KMS-11 (cell line): ENCODE data around the gene PADI4.

ENCODE experiments used
- H2AFZ ChIP-seq: fragments of 200-600 bp; sonication (generic); 2 replicates; pipeline ENCODE4 v1.6.1; 2016; ENCODE audit warnings: antibody characterized with exemption, mixed run types, low read depth
- H3K27ac ChIP-seq: fragments of 200-600 bp; sonication (generic); 2 replicates; pipeline ENCODE4 v1.6.1; 2016; ENCODE audit warnings: mild to moderate bottlenecking, mixed run types
- H3K27me3 ChIP-seq: fragments of 200-600 bp; sonication (generic); 2 replicates; pipeline ENCODE4 v1.6.1; 2017; ENCODE audit warnings: mild to moderate bottlenecking, low read depth, mixed run types, moderate library complexity; ENCODE audit not compliant: insufficient read depth
- H3K36me3 ChIP-seq: fragments of 200-600 bp; sonication (generic); 2 replicates; pipeline ENCODE4 v1.6.1; 2017; ENCODE audit warnings: mild to moderate bottlenecking, mixed run types; ENCODE audit not compliant: insufficient read depth
- H3K4me1 ChIP-seq: fragments of 200-600 bp; sonication (generic); 2 replicates; pipeline ENCODE4 v1.6.1; 2016; ENCODE audit warnings: mild to moderate bottlenecking, low read depth, mixed run types; ENCODE audit not compliant: poor library complexity, severe bottlenecking
- H3K4me2 ChIP-seq: fragments of 200-600 bp; sonication (generic); 2 replicates; pipeline ENCODE4 v1.7.0; 2016; ENCODE audit warnings: mild to moderate bottlenecking, mixed run types
- H3K4me3 ChIP-seq: fragments of 200-600 bp; sonication (generic); IDR thresholded peaks from 2 replicates; pipeline ENCODE4 v1.6.1; 2017; ENCODE audit warnings: low read depth, low read length, mixed read lengths; ENCODE audit not compliant: insufficient read depth
- H3K79me2 ChIP-seq: fragments of 200-600 bp; sonication (generic); 2 replicates; pipeline ENCODE4 v1.6.1; 2016; ENCODE audit warnings: low read depth, mixed run types; ENCODE audit not compliant: insufficient read depth
- H3K9ac ChIP-seq: fragments of 200-600 bp; sonication (generic); 2 replicates; pipeline ENCODE4 v1.6.1; 2016; ENCODE audit warnings: mild to moderate bottlenecking, mixed run types
- H4K20me1 ChIP-seq: fragments of 200-600 bp; sonication (generic); 2 replicates; pipeline ENCODE4 v1.6.1; 2016; ENCODE audit warnings: mild to moderate bottlenecking, mixed run types; ENCODE audit not compliant: insufficient read depth
- CTCF ChIP-seq: fragments of 200-600 bp; sonication (generic); conservative IDR thresholded peaks from 2 replicates; pipeline ENCODE4 v1.6.1; 2017; ENCODE audit warnings: low read depth, mild to moderate bottlenecking, antibody characterized with exemption, low read length, moderate library complexity, mixed read lengths

PADI4 gene

GRCh38 chr1:17304826-17305175 lies 3.2 kb upstream of the PADI4 start:
- no peak for TF ChIP-seq CTCF
- Histone ChIP-seq H3K9ac (no peak overlapping the region), H3K36me3 (no peaks in the 10 kb centered on the region), H2AFZ (no peak overlapping the region), H3K4me1 (no peaks in the 10 kb centered on the region), H4K20me1 (no peaks in the 10 kb centered on the region), H3K4me3 (no peak overlapping the region), H3K79me2 (no peaks in the 10 kb centered on the region), H3K4me2 (no peak overlapping the region), H3K27ac (no peak overlapping the region), H3K27me3 (peaks cover 32% of the 10 kb centered on the region)

GRCh38 chr1:17305576-17306095 lies 2.4 kb upstream of the PADI4 start:
- Histone ChIP-seq H3K4me1 (no peaks in the 10 kb centered on the region), H3K27ac (no peak overlapping the region), H2AFZ (no peak overlapping the region), H3K27me3 (peaks cover 34% of the 10 kb centered on the region), H3K36me3 (no peaks in the 10 kb centered on the region), H3K79me2 (no peaks in the 10 kb centered on the region), H3K9ac (no peak overlapping the region), H4K20me1 (no peaks in the 10 kb centered on the region), H3K4me3 (no peak overlapping the region), H3K4me2 (no peak overlapping the region)
- TF ChIP-seq CTCF = no peak

GRCh38 chr1:17306407-17306806 lies 1.6 kb upstream of the PADI4 start:
- no peaks in the 10 kb centered on the region for H4K20me1 ChIP-seq
- peaks cover 34% of the 10 kb centered on the region for H3K27me3 ChIP-seq
- no peak overlapping the region for H3K9ac ChIP-seq
- no peak overlapping the region for H3K4me3 ChIP-seq
- no peak overlapping the region for H3K27ac ChIP-seq
- H3K36me3 ChIP-seq = no peaks in the 10 kb centered on the region
- H3K4me1 ChIP-seq = no peaks in the 10 kb centered on the region
- no peak overlapping the region for H2AFZ ChIP-seq
- no peak overlapping the region for H3K4me2 ChIP-seq
- no peak for TF ChIP-seq CTCF
- no peaks in the 10 kb centered on the region for H3K79me2 ChIP-seq

- no peak overlapping the region for H3K4me3 ChIP-seq
- no peak overlapping the region for H3K9ac ChIP-seq
- TF ChIP-seq CTCF = no peak
- no peak overlapping the region for H2AFZ ChIP-seq
- H3K4me2 ChIP-seq = no peak overlapping the region
- H4K20me1 ChIP-seq = no peaks in the 10 kb centered on the region
- no peak overlapping the region for H3K27ac ChIP-seq
- peaks cover 35% of the 10 kb centered on the region for H3K27me3 ChIP-seq
- no peaks in the 10 kb centered on the region for H3K79me2 ChIP-seq
- no peaks in the 10 kb centered on the region for H3K36me3 ChIP-seq
- no peaks in the 10 kb centered on the region for H3K4me1 ChIP-seq
These were observed 1.1 kb upstream of the PADI4 start for GRCh38 chr1:17306921-17307320.
